Activated CD4-positive, alpha-beta T cell treated with anti-CD3 and anti-CD28 coated beads for 1 hour (primary cell): ENCODE data around the gene FBXL14.

ENCODE experiments used
- DNase-seq: peaks from one replicate; pipeline ENCODE4 v3.0.0-alpha.2; 2020

Gene FBXL14

GRCh38 chr12:1592444-1593173 is 1.8 kb downstream of the FBXL14 start:
- peak; percentile 39 for DNase-seq

GRCh38 chr12:1591543-1591942 is 2.8 kb downstream of the FBXL14 start:
- no peak for DNase-seq

GRCh38 chr12:1591034-1591433 is 3.3 kb downstream of the FBXL14 start:
- no peak for DNase-seq

- DNase-seq = no peak
Measured at GRCh38 chr12:1590221-1590979, 4.0 kb downstream of the FBXL14 start.

GRCh38 chr12:1588575-1588947 is 5.8 kb downstream of the FBXL14 start:
- DNase-seq = no peak

- DNase-seq = no peak
Measured at GRCh38 chr12:1587927-1588574, 6.3 kb downstream of the FBXL14 start.

GRCh38 chr12:1584326-1584725 is 10.1 kb downstream of the FBXL14 start:
- DNase-seq = no peak

GRCh38 chr12:1583421-1584078 is 10.8 kb downstream of the FBXL14 start:
- peak; percentile 36 for DNase-seq

- DNase-seq = no peak
Measured at GRCh38 chr12:1582709-1583050, 11.7 kb downstream of the FBXL14 start.

GRCh38 chr12:1581973-1582708 is 12.2 kb downstream of the FBXL14 start:
- DNase-seq = no peak

- DNase-seq = no peak
Measured at GRCh38 chr12:1580526-1580925, 13.9 kb downstream of the FBXL14 start.

- DNase-seq = no peak
Measured at GRCh38 chr12:1579651-1580435, 14.5 kb downstream of the FBXL14 start.

GRCh38 chr12:1576410-1577241 is 17.8 kb downstream of the FBXL14 start:
- DNase-seq = no peak

GRCh38 chr12:1575408-1576401 is 18.7 kb downstream of the FBXL14 start:
- no peak for DNase-seq

- no peak for DNase-seq
Measured at GRCh38 chr12:1574865-1575259, 19.5 kb downstream of the FBXL14 start.

- no peak for DNase-seq
Measured at GRCh38 chr12:1573960-1574864, 20.2 kb downstream of the FBXL14 start.

GRCh38 chr12:1572731-1573130 is 21.6 kb downstream of the FBXL14 start:
- DNase-seq = no peak

- no peak for DNase-seq
Measured at GRCh38 chr12:1567852-1568251, 26.5 kb downstream of the FBXL14 start.
